Stomach (tissue), 4 donors: ENCODE measurements around the gene ROCK2.

Source experiments
- POLR2AphosphoS5 ChIP-seq, 3 donors: sonication (generic); formaldehyde crosslinking; IDR thresholded peaks; one replicate each; pipeline ENCODE4 v1.6.1; 2016; ENCODE audit warnings: antibody characterized with exemption in 3 of 3
- TF ChIP-seq, protein P1 (sequence below), 7 experiments: fragments of 450-650 bp in 4 of 7; fragments of 200-600 bp in 3 of 7; sonication (generic) in 3 of 7; IDR thresholded peaks; one replicate each; pipeline ENCODE4 v1.5.1; 2016 to 2019; ENCODE audit warnings: antibody characterized with exemption in 7 of 7, control low read depth in 2 of 7, mild to moderate bottlenecking in 1 of 7

DNA sequence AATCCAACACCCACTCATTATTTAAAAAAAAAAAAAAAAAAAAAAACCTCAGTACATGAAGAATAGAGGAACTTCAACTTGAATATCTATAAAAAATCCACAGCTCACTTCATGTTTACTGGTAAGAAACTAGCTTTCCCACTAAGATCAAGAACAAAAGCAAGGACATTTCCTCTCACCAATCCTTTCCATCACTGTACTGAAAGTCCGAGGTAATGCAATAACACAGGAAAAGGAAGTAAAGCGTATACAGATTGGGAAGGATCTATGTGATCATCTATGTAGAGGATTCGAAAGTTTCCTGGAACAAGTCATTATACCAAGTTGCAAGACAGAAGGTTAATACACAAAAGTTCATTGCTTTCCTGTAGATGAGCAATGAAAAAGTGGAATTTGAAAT, 63.2 kb downstream of the ROCK2 start:
- no peak for TF ChIP-seq POLR2AphosphoS5 (IDR thresholded peaks at IDR 0.05)
- TF ChIP-seq, protein P1, sequence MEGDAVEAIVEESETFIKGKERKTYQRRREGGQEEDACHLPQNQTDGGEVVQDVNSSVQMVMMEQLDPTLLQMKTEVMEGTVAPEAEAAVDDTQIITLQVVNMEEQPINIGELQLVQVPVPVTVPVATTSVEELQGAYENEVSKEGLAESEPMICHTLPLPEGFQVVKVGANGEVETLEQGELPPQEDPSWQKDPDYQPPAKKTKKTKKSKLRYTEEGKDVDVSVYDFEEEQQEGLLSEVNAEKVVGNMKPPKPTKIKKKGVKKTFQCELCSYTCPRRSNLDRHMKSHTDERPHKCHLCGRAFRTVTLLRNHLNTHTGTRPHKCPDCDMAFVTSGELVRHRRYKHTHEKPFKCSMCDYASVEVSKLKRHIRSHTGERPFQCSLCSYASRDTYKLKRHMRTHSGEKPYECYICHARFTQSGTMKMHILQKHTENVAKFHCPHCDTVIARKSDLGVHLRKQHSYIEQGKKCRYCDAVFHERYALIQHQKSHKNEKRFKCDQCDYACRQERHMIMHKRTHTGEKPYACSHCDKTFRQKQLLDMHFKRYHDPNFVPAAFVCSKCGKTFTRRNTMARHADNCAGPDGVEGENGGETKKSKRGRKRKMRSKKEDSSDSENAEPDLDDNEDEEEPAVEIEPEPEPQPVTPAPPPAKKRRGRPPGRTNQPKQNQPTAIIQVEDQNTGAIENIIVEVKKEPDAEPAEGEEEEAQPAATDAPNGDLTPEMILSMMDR (IDR thresholded peaks at IDR 0.05) = no peak
